Measurements from ENCODE around the gene ATXN7. TPM values are rescaled to one million over a fixed set of nuclear protein-coding genes. Genes with fewer than 3 reads are reported as not detected.

ATXN7 gene
- total and polyA plus RNA-seq, 4 donors = 2.8 to 13.6 (median 5.6) TPM

DNA sequence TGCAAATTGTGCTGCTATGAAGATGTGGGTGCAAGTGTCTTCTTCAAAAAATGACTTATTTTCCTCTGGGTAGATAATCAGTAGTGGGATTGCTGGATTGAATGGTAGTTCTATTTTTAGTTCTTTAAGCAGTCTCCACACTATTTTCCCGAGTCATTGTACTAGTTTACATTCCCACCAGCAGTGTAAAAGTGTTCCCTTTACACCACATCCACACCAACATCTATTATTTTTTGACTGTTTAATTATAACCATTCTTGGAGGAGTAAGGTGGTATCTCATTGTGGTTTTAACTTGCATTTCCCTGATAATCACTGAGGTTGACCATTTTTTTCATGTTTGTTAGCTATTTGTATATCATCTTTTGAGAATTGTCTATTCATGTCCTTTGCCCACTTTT lies 179.3 kb downstream of the ATXN7 start:
- H3K4me3 ChIP-seq (ENCODE audit: low read depth in 1 of 3, low read length in 3 of 3) = no peak overlapping the region
- no peaks in the 10 kb centered on the region for H3K4me1 ChIP-seq (ENCODE audit: control insufficient read depth in 4 of 4, insufficient read depth in 4 of 4, low read length in 3 of 4)
- H3K9me3 ChIP-seq (ENCODE audit: control insufficient read depth in 4 of 4, low read length in 3 of 4) = no peaks in the 10 kb centered on the region
- 56% methylated on average over 1 of the region's 1 CpG for WGBS
- no peak for DNase-seq (ENCODE audit: low spot score)
- no peaks in the 10 kb centered on the region for H3K36me3 ChIP-seq (ENCODE audit: control insufficient read depth in 4 of 4, insufficient read depth in 3 of 4, low read depth in 1 of 4, low read length in 3 of 4)
- no peak overlapping the region for H3K27ac ChIP-seq (ENCODE audit: low read depth in 1 of 2, low read length in 2 of 2)
- no peak overlapping the region for H3K9ac ChIP-seq (ENCODE audit: low read depth in 1 of 2, low read length in 2 of 2)
- TF ChIP-seq HNF4A (conservative IDR thresholded peaks at IDR 0.05) (no peak), HNF4G (IDR thresholded peaks at IDR 0.05) (no peak), EGR1 (IDR thresholded peaks at IDR 0.05; ENCODE audit: low read depth in 2 of 2) (no peak), FOXA2 (IDR thresholded peaks at IDR 0.05) (no peak), NR2F2 (IDR thresholded peaks at IDR 0.05) (no peak), GABPA (IDR thresholded peaks at IDR 0.05 in 1 of 2, conservative IDR thresholded peaks at IDR 0.05 in 1 of 2) (no peak), JUND (IDR thresholded peaks at IDR 0.05) (no peak), SP1 (IDR thresholded peaks at IDR 0.05) (no peak), YY1 (IDR thresholded peaks at IDR 0.05) (no peak), RXRA (IDR thresholded peaks at IDR 0.05) (no peak), FOXA1 (IDR thresholded peaks at IDR 0.05) (no peak), TAF1 (conservative IDR thresholded peaks at IDR 0.05) (no peak), RAD21 (IDR thresholded peaks at IDR 0.05) (no peak)
- TF ChIP-seq, protein P1, sequence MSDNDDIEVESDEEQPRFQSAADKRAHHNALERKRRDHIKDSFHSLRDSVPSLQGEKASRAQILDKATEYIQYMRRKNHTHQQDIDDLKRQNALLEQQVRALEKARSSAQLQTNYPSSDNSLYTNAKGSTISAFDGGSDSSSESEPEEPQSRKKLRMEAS (IDR thresholded peaks at IDR 0.05) = no peak
- H3K27me3 ChIP-seq (ENCODE audit: control insufficient read depth in 4 of 4, insufficient read depth in 4 of 4, low read length in 3 of 4) = peaks cover 0 to 7% (median under 1%) of the 10 kb centered on the region in 4 donors

DNA sequence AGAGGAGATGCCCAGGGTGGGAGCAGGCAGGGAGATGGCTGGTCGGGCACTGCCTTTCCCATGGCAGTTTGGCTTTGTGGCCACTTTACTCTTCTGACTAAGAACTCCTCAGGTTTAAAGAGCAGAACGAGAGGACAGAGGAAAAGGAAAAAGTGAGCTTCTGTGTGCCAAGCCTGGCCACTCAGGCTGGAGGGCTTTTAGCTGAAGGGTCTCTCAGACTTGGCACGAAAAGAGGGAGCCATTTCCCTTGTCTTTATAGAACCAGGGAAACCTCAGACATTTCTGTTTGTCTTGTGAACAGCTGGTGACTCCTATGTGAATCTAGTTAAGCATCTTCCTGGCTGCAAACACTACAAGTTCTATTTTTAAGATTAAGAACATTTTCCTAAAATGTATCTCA lies 182.9 kb downstream of the ATXN7 start:
- Histone ChIP-seq H3K27ac (ENCODE audit: low read depth in 1 of 2, low read length in 2 of 2) (no peak overlapping the region), H3K36me3 (ENCODE audit: control insufficient read depth in 4 of 4, insufficient read depth in 3 of 4, low read depth in 1 of 4, low read length in 3 of 4) (no peaks in the 10 kb centered on the region), H3K9me3 (ENCODE audit: control insufficient read depth in 4 of 4, low read length in 3 of 4) (no peaks in the 10 kb centered on the region), H3K4me1 (ENCODE audit: control insufficient read depth in 4 of 4, insufficient read depth in 4 of 4, low read length in 3 of 4) (no peaks in the 10 kb centered on the region), H3K4me3 (ENCODE audit: low read depth in 1 of 3, low read length in 3 of 3) (no peak overlapping the region), H3K27me3 (ENCODE audit: control insufficient read depth in 4 of 4, insufficient read depth in 4 of 4, low read length in 3 of 4) (peaks cover 0 to 3% (median 0%) of the 10 kb centered on the region in 4 donors), H3K9ac (ENCODE audit: low read depth in 1 of 2, low read length in 2 of 2) (no peak overlapping the region)
- TF ChIP-seq, protein P1 (IDR thresholded peaks at IDR 0.05) = no peak
- TF ChIP-seq HNF4A (conservative IDR thresholded peaks at IDR 0.05) (no peak), EGR1 (IDR thresholded peaks at IDR 0.05; ENCODE audit: low read depth in 2 of 2) (no peak), TAF1 (conservative IDR thresholded peaks at IDR 0.05) (no peak), YY1 (IDR thresholded peaks at IDR 0.05) (no peak), JUND (IDR thresholded peaks at IDR 0.05) (no peak), SP1 (IDR thresholded peaks at IDR 0.05) (no peak), FOXA1 (IDR thresholded peaks at IDR 0.05) (no peak), FOXA2 (IDR thresholded peaks at IDR 0.05) (no peak), NR2F2 (IDR thresholded peaks at IDR 0.05) (no peak), GABPA (IDR thresholded peaks at IDR 0.05 in 1 of 2, conservative IDR thresholded peaks at IDR 0.05 in 1 of 2) (no peak), HNF4G (IDR thresholded peaks at IDR 0.05) (no peak), RAD21 (IDR thresholded peaks at IDR 0.05) (no peak), RXRA (IDR thresholded peaks at IDR 0.05) (no peak)
- TF ChIP-seq, protein P2, sequence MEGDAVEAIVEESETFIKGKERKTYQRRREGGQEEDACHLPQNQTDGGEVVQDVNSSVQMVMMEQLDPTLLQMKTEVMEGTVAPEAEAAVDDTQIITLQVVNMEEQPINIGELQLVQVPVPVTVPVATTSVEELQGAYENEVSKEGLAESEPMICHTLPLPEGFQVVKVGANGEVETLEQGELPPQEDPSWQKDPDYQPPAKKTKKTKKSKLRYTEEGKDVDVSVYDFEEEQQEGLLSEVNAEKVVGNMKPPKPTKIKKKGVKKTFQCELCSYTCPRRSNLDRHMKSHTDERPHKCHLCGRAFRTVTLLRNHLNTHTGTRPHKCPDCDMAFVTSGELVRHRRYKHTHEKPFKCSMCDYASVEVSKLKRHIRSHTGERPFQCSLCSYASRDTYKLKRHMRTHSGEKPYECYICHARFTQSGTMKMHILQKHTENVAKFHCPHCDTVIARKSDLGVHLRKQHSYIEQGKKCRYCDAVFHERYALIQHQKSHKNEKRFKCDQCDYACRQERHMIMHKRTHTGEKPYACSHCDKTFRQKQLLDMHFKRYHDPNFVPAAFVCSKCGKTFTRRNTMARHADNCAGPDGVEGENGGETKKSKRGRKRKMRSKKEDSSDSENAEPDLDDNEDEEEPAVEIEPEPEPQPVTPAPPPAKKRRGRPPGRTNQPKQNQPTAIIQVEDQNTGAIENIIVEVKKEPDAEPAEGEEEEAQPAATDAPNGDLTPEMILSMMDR (IDR thresholded peaks at IDR 0.05; ENCODE audit: low read depth, low read length, missing input control) = no peak
- TF ChIP-seq, protein P3, sequence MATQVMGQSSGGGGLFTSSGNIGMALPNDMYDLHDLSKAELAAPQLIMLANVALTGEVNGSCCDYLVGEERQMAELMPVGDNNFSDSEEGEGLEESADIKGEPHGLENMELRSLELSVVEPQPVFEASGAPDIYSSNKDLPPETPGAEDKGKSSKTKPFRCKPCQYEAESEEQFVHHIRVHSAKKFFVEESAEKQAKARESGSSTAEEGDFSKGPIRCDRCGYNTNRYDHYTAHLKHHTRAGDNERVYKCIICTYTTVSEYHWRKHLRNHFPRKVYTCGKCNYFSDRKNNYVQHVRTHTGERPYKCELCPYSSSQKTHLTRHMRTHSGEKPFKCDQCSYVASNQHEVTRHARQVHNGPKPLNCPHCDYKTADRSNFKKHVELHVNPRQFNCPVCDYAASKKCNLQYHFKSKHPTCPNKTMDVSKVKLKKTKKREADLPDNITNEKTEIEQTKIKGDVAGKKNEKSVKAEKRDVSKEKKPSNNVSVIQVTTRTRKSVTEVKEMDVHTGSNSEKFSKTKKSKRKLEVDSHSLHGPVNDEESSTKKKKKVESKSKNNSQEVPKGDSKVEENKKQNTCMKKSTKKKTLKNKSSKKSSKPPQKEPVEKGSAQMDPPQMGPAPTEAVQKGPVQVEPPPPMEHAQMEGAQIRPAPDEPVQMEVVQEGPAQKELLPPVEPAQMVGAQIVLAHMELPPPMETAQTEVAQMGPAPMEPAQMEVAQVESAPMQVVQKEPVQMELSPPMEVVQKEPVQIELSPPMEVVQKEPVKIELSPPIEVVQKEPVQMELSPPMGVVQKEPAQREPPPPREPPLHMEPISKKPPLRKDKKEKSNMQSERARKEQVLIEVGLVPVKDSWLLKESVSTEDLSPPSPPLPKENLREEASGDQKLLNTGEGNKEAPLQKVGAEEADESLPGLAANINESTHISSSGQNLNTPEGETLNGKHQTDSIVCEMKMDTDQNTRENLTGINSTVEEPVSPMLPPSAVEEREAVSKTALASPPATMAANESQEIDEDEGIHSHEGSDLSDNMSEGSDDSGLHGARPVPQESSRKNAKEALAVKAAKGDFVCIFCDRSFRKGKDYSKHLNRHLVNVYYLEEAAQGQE (IDR thresholded peaks at IDR 0.05) = no peak
- TF ChIP-seq, protein P4, sequence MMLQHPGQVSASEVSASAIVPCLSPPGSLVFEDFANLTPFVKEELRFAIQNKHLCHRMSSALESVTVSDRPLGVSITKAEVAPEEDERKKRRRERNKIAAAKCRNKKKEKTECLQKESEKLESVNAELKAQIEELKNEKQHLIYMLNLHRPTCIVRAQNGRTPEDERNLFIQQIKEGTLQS (IDR thresholded peaks at IDR 0.05) = no peak
- TF ChIP-seq, protein P5, sequence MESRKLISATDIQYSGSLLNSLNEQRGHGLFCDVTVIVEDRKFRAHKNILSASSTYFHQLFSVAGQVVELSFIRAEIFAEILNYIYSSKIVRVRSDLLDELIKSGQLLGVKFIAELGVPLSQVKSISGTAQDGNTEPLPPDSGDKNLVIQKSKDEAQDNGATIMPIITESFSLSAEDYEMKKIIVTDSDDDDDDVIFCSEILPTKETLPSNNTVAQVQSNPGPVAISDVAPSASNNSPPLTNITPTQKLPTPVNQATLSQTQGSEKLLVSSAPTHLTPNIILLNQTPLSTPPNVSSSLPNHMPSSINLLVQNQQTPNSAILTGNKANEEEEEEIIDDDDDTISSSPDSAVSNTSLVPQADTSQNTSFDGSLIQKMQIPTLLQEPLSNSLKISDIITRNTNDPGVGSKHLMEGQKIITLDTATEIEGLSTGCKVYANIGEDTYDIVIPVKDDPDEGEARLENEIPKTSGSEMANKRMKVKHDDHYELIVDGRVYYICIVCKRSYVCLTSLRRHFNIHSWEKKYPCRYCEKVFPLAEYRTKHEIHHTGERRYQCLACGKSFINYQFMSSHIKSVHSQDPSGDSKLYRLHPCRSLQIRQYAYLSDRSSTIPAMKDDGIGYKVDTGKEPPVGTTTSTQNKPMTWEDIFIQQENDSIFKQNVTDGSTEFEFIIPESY (IDR thresholded peaks at IDR 0.05) = no peak
- WGBS = 70% methylated on average over 3 of the region's 3 CpGs
- no peak for DNase-seq (ENCODE audit: low spot score)

Measured in liver (tissue), 9 donors.